ENCODE measurements around the gene KCNE3. TPM values are rescaled to one million over a fixed set of nuclear protein-coding genes. Genes with fewer than 3 reads are reported as not detected.
A peak's percentile ranks its signal among the peaks of the same experiment; 100 is the strongest.

KCNE3 gene
- total and polyA plus RNA-seq, 2 of the 13 experiments (the other 11 are each of a cell fraction or from before 2014, with no cell fraction given), result 0.33 to 2.2 TPM

- TF ChIP-seq ZNF687 (CRISPR knock-in tag; IDR thresholded peaks at IDR 0.05) (peak; percentile 98), ZBTB44 (CRISPR knock-in tag; IDR thresholded peaks at IDR 0.05) (peak; percentile 68; the same call in 1 of the 2 replicates), ZNF274 (CRISPR knock-in tag; IDR thresholded peaks at IDR 0.05) (peak; percentile 70; the same call in 1 of the 2 replicates), GTF2F1 (IDR thresholded peaks at IDR 0.05; ENCODE audit: low read length) (no peak), ATM (IDR thresholded peaks at IDR 0.05; ENCODE audit: borderline replicate concordance) (no peak), IRF2 (CRISPR knock-in tag; IDR thresholded peaks at IDR 0.05) (no peak), ESRRA (CRISPR knock-in tag; IDR thresholded peaks at IDR 0.05; ENCODE audit: low read depth) (peak; percentile 70; the same call in 1 of the 2 replicates), TBP (CRISPR knock-in tag; IDR thresholded peaks at IDR 0.05) (0 out of 2 replicates have a peak, but pooled peaks have one; percentile 60), GTF3A (CRISPR knock-in tag; conservative IDR thresholded peaks at IDR 0.05) (no peak; the same call in 1 of the 2 replicates), SMAD1 (CRISPR knock-in tag; IDR thresholded peaks at IDR 0.05; ENCODE audit: borderline replicate concordance, low read depth) (peak; percentile 90; the same call in 1 of the 2 replicates), ZNF343 (CRISPR knock-in tag; IDR thresholded peaks at IDR 0.05) (no peak; the same call in 1 of the 2 replicates), SATB2 (CRISPR knock-in tag; IDR thresholded peaks at IDR 0.05) (0 out of 2 replicates have a peak, but pooled peaks have one; percentile 19), HMGXB4 (CRISPR knock-in tag; IDR thresholded peaks at IDR 0.05; ENCODE audit: borderline replicate concordance in 1 of 2, low read depth in 1 of 2) (peak; percentile 14 to 70; a peak in 3 of 4 replicates), CEBPB (IDR thresholded peaks at IDR 0.05; ENCODE audit: borderline replicate concordance, low read depth, low read length) (no peak), FOSL2 (CRISPR knock-in tag; IDR thresholded peaks at IDR 0.05) (no peak), NCOA1 (CRISPR knock-in tag; IDR thresholded peaks at IDR 0.05) (0 out of 2 replicates have a peak, but pooled peaks have one; percentile 15), NRL (CRISPR knock-in tag; IDR thresholded peaks at IDR 0.05; ENCODE audit: borderline replicate concordance) (peak; percentile 68; the same call in 1 of the 2 replicates), ZNF382 (CRISPR knock-in tag; IDR thresholded peaks at IDR 0.05; ENCODE audit: borderline replicate concordance) (no peak), HMG20B (CRISPR knock-in tag; conservative IDR thresholded peaks at IDR 0.05) (no peak; the same call in 1 of the 2 replicates), ZNF792 (CRISPR knock-in tag; IDR thresholded peaks at IDR 0.05) (no peak), ZFP36L1 (CRISPR knock-in tag; IDR thresholded peaks at IDR 0.05) (no peak), ZC3H4 (CRISPR knock-in tag; IDR thresholded peaks at IDR 0.05; ENCODE audit: borderline replicate concordance) (no peak)
Measured at GRCh38 chr11:74492974-74493790, 25.8 kb upstream of the KCNE3 start, which contains the start of gene LIPT2 (continued).

All from HepG2 (cell line).